Endothelial cell (in vitro differentiated cells): ENCODE results near the gene PPP2R3B. TPM values are rescaled to one million over a fixed set of nuclear protein-coding genes. Genes with fewer than 3 reads are reported as not detected.

Source experiments
- DNase-seq: peaks from one replicate; pipeline ENCODE4 v3.0.0; 2021; ENCODE audit warnings: low spot score
- H3K27ac Mint-ChIP-seq: one replicate; pipeline ENCODE4 v1.8.0; 2021; ENCODE audit warnings: mixed read lengths, inconsistent platforms; ENCODE audit not compliant: unreplicated experiment
- H3K27me3 Mint-ChIP-seq: one replicate; pipeline ENCODE4 v1.8.0; 2021; ENCODE audit warnings: mild to moderate bottlenecking, moderate library complexity, mixed read lengths, inconsistent platforms; ENCODE audit not compliant: unreplicated experiment
- H3K36me3 Mint-ChIP-seq: one replicate; pipeline ENCODE4 v1.8.0; 2021; ENCODE audit warnings: mild to moderate bottlenecking, low read depth, mixed read lengths, inconsistent platforms; ENCODE audit not compliant: unreplicated experiment
- H3K4me1 Mint-ChIP-seq: one replicate; pipeline ENCODE4 v1.8.0; 2021; ENCODE audit warnings: mild to moderate bottlenecking, mixed read lengths, inconsistent platforms; ENCODE audit not compliant: unreplicated experiment
- H3K4me3 Mint-ChIP-seq: one replicate; pipeline ENCODE4 v1.8.0; 2021; ENCODE audit warnings: mild to moderate bottlenecking, mixed read lengths, inconsistent platforms; ENCODE audit not compliant: unreplicated experiment
- H3K9me3 Mint-ChIP-seq: one replicate; pipeline ENCODE4 v1.8.0; 2021; ENCODE audit warnings: mixed read lengths, inconsistent platforms; ENCODE audit not compliant: unreplicated experiment
- total RNA-seq: library from RNA; stranded (reverse); fragmentation: NEBNext Ultra II Directional; extraction: Animal tissue kit (Norgen Biotek cat#: 25700); gene quantifications from one replicate; pipeline ENCODE4 v1.2.1, GENCODE V29; 2021; ENCODE audit not compliant: unreplicated experiment
- TF ChIP-seq, protein P1 (sequence below): fragments of 200-600 bp; sonication (generic); IDR thresholded peaks from one replicate; pipeline ENCODE4 v1.5.0; 2021; ENCODE audit warnings: antibody characterized with exemption; ENCODE audit not compliant: unreplicated experiment

Gene PPP2R3B
- total RNA-seq, 1 donor from 2014 or later = 44.0 TPM

GRCh38 chrX:350534-351323 is 36.0 kb downstream of the PPP2R3B start:
- H3K27me3 Mint-ChIP-seq = peaks cover 15% of the 10 kb centered on the region
- H3K4me3 Mint-ChIP-seq = no peak overlapping the region
- no peak for DNase-seq
- peaks cover 30% of the 10 kb centered on the region for H3K36me3 Mint-ChIP-seq
- TF ChIP-seq, protein P1, sequence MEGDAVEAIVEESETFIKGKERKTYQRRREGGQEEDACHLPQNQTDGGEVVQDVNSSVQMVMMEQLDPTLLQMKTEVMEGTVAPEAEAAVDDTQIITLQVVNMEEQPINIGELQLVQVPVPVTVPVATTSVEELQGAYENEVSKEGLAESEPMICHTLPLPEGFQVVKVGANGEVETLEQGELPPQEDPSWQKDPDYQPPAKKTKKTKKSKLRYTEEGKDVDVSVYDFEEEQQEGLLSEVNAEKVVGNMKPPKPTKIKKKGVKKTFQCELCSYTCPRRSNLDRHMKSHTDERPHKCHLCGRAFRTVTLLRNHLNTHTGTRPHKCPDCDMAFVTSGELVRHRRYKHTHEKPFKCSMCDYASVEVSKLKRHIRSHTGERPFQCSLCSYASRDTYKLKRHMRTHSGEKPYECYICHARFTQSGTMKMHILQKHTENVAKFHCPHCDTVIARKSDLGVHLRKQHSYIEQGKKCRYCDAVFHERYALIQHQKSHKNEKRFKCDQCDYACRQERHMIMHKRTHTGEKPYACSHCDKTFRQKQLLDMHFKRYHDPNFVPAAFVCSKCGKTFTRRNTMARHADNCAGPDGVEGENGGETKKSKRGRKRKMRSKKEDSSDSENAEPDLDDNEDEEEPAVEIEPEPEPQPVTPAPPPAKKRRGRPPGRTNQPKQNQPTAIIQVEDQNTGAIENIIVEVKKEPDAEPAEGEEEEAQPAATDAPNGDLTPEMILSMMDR = no peak
- no peak overlapping the region for H3K27ac Mint-ChIP-seq
- H3K9me3 Mint-ChIP-seq = no peaks in the 10 kb centered on the region
- peaks cover 4% of the 10 kb centered on the region for H3K4me1 Mint-ChIP-seq

- H3K27me3 Mint-ChIP-seq = peaks cover 13% of the 10 kb centered on the region
- no peaks in the 10 kb centered on the region for H3K9me3 Mint-ChIP-seq
- no peak for DNase-seq
- TF ChIP-seq, protein P1 = no peak
- H3K27ac Mint-ChIP-seq = no peak overlapping the region
- H3K4me1 Mint-ChIP-seq = peaks cover 4% of the 10 kb centered on the region
- no peak overlapping the region for H3K4me3 Mint-ChIP-seq
- H3K36me3 Mint-ChIP-seq = peaks cover 25% of the 10 kb centered on the region
Measured at GRCh38 chrX:350148-350533, 36.6 kb downstream of the PPP2R3B start.

DNA sequence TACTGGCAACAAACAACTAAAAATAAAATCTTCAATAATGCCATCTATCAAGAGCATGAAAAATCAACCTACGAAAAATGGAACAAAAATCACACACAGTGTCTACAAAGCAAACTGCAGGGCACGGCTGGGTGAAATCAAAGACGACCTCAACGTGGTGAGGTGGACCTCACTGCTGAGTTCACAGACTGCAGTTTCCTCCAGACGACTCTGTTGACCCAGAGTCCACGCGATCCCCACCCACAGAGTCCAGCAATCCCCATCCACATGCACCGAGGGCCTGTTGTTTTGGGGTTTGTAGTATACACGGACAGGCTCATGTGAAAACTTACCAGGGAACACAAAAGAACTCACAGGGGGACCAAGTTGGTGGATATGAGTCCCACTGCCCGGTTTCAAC is 37.0 kb downstream of the PPP2R3B start:
- Mint-ChIP-seq H3K36me3 (peaks cover 24% of the 10 kb centered on the region), H3K4me3 (no peak overlapping the region), H3K4me1 (peaks cover 4% of the 10 kb centered on the region), H3K27me3 (peaks cover 12% of the 10 kb centered on the region), H3K9me3 (no peaks in the 10 kb centered on the region), H3K27ac (peak overlapping the region; percentile 65)
- no peak for DNase-seq
- TF ChIP-seq, protein P1 = no peak

- Mint-ChIP-seq H3K4me3 (peak overlapping the region; percentile 56), H3K9me3 (no peaks in the 10 kb centered on the region)
Measured at GRCh38 chrX:349196-349595, 37.5 kb downstream of the PPP2R3B start.

More at GRCh38 chrX:349196-349595, 37.5 kb downstream of the PPP2R3B start:
- no peak for DNase-seq
- peaks cover 4% of the 10 kb centered on the region for H3K4me1 Mint-ChIP-seq
- H3K27me3 Mint-ChIP-seq = peaks cover 12% of the 10 kb centered on the region
- peaks cover 24% of the 10 kb centered on the region for H3K36me3 Mint-ChIP-seq
- H3K27ac Mint-ChIP-seq = peak overlapping the region; percentile 65
- TF ChIP-seq, protein P1 = no peak
